SK-N-SH (cell line): ENCODE results near the gene NAXD. TPM values are rescaled to one million over a fixed set of nuclear protein-coding genes. Genes with fewer than 3 reads are reported as not detected.

Experiments used
- CHD2 ChIP-seq: fragments of 150-350 bp; IDR thresholded peaks from 2 replicates; pipeline ENCODE4 v1.6.1; 2018; ENCODE audit warnings: low read length; ENCODE audit not compliant: partially characterized antibody
- EP300 ChIP-seq, 2 experiments: IDR thresholded peaks; 2 replicates each; pipeline versions ENCODE4 v1.4.0 to v1.6.1; 2012; ENCODE audit warnings: borderline replicate concordance in 1 of 2, low read depth in 1 of 2, low read length in 1 of 2
- FOSL2 ChIP-seq: IDR thresholded peaks from 2 replicates; pipeline ENCODE4 v1.4.0; 2012; ENCODE audit warnings: low read depth, mild to moderate bottlenecking, moderate library complexity, borderline replicate concordance
- FOXM1 ChIP-seq: IDR thresholded peaks from 2 replicates; pipeline ENCODE4 v1.4.0; 2012; ENCODE audit warnings: low read depth, mild to moderate bottlenecking
- NRF1 ChIP-seq: IDR thresholded peaks from 2 replicates; pipeline ENCODE4 v1.6.1; 2012; ENCODE audit warnings: low read depth, mild to moderate bottlenecking, low read length
- SIN3A ChIP-seq: IDR thresholded peaks from 2 replicates; pipeline ENCODE4 v1.6.1; 2012; ENCODE audit warnings: low read depth, mild to moderate bottlenecking, low read length, moderate library complexity, borderline replicate concordance
- SMC3 ChIP-seq: IDR thresholded peaks from 2 replicates; pipeline ENCODE4 v1.6.1; 2012; ENCODE audit warnings: low read depth, low read length, improper control_type of control experiment
- TAF1 ChIP-seq: IDR thresholded peaks from 2 replicates; pipeline ENCODE4 v1.6.1; 2012; ENCODE audit warnings: low read depth, mild to moderate bottlenecking, low read length, moderate library complexity, borderline replicate concordance
- TEAD4 ChIP-seq: IDR thresholded peaks from 2 replicates; pipeline ENCODE4 v1.4.0; 2012; ENCODE audit warnings: mild to moderate bottlenecking, borderline replicate concordance; ENCODE audit not compliant: insufficient read depth
- polyA plus RNA-seq, 3 experiments: library from polyadenylated mRNA; depleted of rRNA; stranded (reverse); fragments of >200 nt; gene quantifications; 2 replicates each; pipeline ENCODE4 v1.2.3, GENCODE V29; 2012
- TF ChIP-seq, protein P1 (sequence below): IDR thresholded peaks from 2 replicates; pipeline ENCODE4 v1.4.0; 2012; ENCODE audit warnings: low read depth, borderline replicate concordance
- TF ChIP-seq, protein P2 (sequence below): IDR thresholded peaks from 2 replicates; pipeline ENCODE4 v1.4.0; 2012; ENCODE audit warnings: low read depth, borderline replicate concordance
- TF ChIP-seq, protein P3 (sequence below): IDR thresholded peaks from 2 replicates; pipeline ENCODE4 v1.4.0; 2012; ENCODE audit warnings: low read depth
- TF ChIP-seq, protein P4 (sequence below): fragments of 200-600 bp; sonication (generic); IDR thresholded peaks from 2 replicates; pipeline ENCODE4 v1.6.1; 2017; ENCODE audit warnings: antibody characterized with exemption, mild to moderate bottlenecking, moderate library complexity
- TF ChIP-seq, protein P5 (sequence below): IDR thresholded peaks from 2 replicates; pipeline ENCODE4; 2012

The NAXD gene
- polyA plus RNA-seq, 1 of the 3 experiments (the other 2 are of a cell fraction): 32.4 TPM

DNA sequence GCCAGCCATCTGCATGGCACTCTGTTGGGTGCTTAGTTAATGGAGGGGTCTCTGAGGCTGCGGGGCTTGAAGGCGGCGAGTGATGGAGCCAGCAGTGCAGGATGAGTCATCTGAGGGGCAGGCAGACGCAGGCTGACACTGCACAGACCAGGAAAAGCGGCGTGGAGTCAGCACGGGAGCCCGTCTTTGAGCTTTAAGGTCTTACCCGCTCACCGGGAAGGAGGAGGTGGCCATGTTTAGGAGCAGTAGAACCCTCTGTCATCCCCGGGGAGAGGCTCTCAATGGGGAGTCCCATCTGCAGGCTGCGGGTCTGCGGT, 13.1 kb downstream of the NAXD start (continued):
- TF ChIP-seq, protein P1, sequence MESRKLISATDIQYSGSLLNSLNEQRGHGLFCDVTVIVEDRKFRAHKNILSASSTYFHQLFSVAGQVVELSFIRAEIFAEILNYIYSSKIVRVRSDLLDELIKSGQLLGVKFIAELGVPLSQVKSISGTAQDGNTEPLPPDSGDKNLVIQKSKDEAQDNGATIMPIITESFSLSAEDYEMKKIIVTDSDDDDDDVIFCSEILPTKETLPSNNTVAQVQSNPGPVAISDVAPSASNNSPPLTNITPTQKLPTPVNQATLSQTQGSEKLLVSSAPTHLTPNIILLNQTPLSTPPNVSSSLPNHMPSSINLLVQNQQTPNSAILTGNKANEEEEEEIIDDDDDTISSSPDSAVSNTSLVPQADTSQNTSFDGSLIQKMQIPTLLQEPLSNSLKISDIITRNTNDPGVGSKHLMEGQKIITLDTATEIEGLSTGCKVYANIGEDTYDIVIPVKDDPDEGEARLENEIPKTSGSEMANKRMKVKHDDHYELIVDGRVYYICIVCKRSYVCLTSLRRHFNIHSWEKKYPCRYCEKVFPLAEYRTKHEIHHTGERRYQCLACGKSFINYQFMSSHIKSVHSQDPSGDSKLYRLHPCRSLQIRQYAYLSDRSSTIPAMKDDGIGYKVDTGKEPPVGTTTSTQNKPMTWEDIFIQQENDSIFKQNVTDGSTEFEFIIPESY: no peak
- TF ChIP-seq, protein P2, sequence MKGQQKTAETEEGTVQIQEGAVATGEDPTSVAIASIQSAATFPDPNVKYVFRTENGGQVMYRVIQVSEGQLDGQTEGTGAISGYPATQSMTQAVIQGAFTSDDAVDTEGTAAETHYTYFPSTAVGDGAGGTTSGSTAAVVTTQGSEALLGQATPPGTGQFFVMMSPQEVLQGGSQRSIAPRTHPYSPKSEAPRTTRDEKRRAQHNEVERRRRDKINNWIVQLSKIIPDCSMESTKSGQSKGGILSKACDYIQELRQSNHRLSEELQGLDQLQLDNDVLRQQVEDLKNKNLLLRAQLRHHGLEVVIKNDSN: no peak
- no peak for TF ChIP-seq TEAD4
- TF ChIP-seq, protein P3, sequence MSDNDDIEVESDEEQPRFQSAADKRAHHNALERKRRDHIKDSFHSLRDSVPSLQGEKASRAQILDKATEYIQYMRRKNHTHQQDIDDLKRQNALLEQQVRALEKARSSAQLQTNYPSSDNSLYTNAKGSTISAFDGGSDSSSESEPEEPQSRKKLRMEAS: peak; percentile 80
- no peak for TF ChIP-seq FOXM1
- no peak for TF ChIP-seq NRF1
- TF ChIP-seq SMC3: no peak
- 0 out of 2 replicates have a peak, but pooled peaks have one; percentile 46 for TF ChIP-seq SIN3A
- TF ChIP-seq CHD2: no peak
- TF ChIP-seq, protein P4, sequence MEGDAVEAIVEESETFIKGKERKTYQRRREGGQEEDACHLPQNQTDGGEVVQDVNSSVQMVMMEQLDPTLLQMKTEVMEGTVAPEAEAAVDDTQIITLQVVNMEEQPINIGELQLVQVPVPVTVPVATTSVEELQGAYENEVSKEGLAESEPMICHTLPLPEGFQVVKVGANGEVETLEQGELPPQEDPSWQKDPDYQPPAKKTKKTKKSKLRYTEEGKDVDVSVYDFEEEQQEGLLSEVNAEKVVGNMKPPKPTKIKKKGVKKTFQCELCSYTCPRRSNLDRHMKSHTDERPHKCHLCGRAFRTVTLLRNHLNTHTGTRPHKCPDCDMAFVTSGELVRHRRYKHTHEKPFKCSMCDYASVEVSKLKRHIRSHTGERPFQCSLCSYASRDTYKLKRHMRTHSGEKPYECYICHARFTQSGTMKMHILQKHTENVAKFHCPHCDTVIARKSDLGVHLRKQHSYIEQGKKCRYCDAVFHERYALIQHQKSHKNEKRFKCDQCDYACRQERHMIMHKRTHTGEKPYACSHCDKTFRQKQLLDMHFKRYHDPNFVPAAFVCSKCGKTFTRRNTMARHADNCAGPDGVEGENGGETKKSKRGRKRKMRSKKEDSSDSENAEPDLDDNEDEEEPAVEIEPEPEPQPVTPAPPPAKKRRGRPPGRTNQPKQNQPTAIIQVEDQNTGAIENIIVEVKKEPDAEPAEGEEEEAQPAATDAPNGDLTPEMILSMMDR: no peak
- TF ChIP-seq, protein P5, sequence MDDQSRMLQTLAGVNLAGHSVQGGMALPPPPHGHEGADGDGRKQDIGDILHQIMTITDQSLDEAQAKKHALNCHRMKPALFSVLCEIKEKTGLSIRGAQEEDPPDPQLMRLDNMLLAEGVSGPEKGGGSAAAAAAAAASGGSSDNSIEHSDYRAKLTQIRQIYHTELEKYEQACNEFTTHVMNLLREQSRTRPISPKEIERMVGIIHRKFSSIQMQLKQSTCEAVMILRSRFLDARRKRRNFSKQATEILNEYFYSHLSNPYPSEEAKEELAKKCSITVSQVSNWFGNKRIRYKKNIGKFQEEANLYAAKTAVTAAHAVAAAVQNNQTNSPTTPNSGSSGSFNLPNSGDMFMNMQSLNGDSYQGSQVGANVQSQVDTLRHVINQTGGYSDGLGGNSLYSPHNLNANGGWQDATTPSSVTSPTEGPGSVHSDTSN: peak; percentile 83
- TF ChIP-seq TAF1: no peak
- TF ChIP-seq FOSL2: peak; percentile 92
- TF ChIP-seq EP300 (IDR thresholded peaks at IDR 0.05; ENCODE audit: borderline replicate concordance in 1 of 2, low read depth in 1 of 2, low read length in 1 of 2): no peak; a peak in 1 of 4 replicates
